Endothelial cell of umbilical vein (primary cell): ENCODE results near the gene ZNF497. TPM values are rescaled to one million over a fixed set of nuclear protein-coding genes. Genes with fewer than 3 reads are reported as not detected.

ENCODE experiments used
- BruUV-seq: library from RNA; stranded (reverse); fragments of 400-500 nt; replicated peaks from 2 replicates; lab custom pipeline; 2021; lab: Mats Ljungman, UMichigan
- CTCF ChIA-PET: fragments of 300-600, 350-600 bp; sonication (Branson Sonifier 250); formaldehyde crosslinking; loops from one replicate; lab custom pipeline; 2021; ENCODE audit warnings: antibody characterized with exemption, inconsistent platforms; lab: Charles Lee
- POLR2A ChIA-PET: fragments of 300-600, 350-600 bp; sonication (Branson Sonifier 250); formaldehyde crosslinking; loops from one replicate; lab custom pipeline; 2021; ENCODE audit warnings: antibody characterized with exemption, inconsistent platforms; lab: Charles Lee
- DNase-seq: peaks from one replicate; pipeline ENCODE4 v3.0.0-alpha.2; 2011; ENCODE audit warnings: low read depth, low spot score
- FAIRE-seq: peaks from 2 replicates; lab custom pipeline; 2011; peaks lifted over from hg19 to GRCh38; lab: Jason Lieb, UNC
- H2AFZ ChIP-seq: 2 replicates; pipeline ENCODE4 v1.6.0; 2012; ENCODE audit warnings: low read depth, low read length, control low read depth, inconsistent platforms
- H3K27ac ChIP-seq: 2 replicates; pipeline ENCODE4 v1.5.1; 2011; ENCODE audit warnings: low read depth, mild to moderate bottlenecking, control low read depth, low read length, moderate library complexity; ENCODE audit not compliant: insufficient read depth
- H3K27me3 ChIP-seq, 2 experiments: 2 replicates each; pipeline versions ENCODE4 v1.6.0 to v1.6.1; 2011; ENCODE audit warnings: low read length in 2 of 2, mixed read lengths in 1 of 2; ENCODE audit not compliant: control insufficient read depth in 2 of 2, insufficient read depth in 2 of 2
- H3K36me3 ChIP-seq, 2 experiments: 2 replicates in 1 of 2; 3 replicates in 1 of 2; pipeline ENCODE4 v1.5.1; 2011; ENCODE audit warnings: low read length in 2 of 2, mild to moderate bottlenecking in 1 of 2, moderate library complexity in 1 of 2; ENCODE audit not compliant: control insufficient read depth in 2 of 2, insufficient read depth in 2 of 2; ENCODE audit errors: extremely low read depth in 1 of 2
- H3K4me1 ChIP-seq: 3 replicates; pipeline ENCODE4 v1.5.1; 2011; ENCODE audit warnings: mild to moderate bottlenecking, low read length; ENCODE audit not compliant: control insufficient read depth, insufficient read depth; ENCODE audit errors: extremely low read depth
- H3K4me2 ChIP-seq: 2 replicates; pipeline ENCODE4 v1.6.1; 2011; ENCODE audit warnings: low read length, control low read depth, mixed read lengths; ENCODE audit not compliant: insufficient read depth
- H3K4me3 ChIP-seq, 3 experiments: fragments of 200-600 bp in 1 of 3; sonication (generic), shearing (Covaris generic) in 1 of 3; replicated peaks in 1 of 3; 2 replicates each; pipeline ENCODE4 v1.5.1; 2011 to 2016; ENCODE audit warnings: control low read depth in 3 of 3, low read length in 3 of 3, mild to moderate bottlenecking in 2 of 3, inconsistent platforms in 1 of 3, low read depth in 1 of 3, moderate library complexity in 1 of 3; ENCODE audit not compliant: insufficient read depth in 1 of 3
- H3K79me2 ChIP-seq: 2 replicates; pipeline ENCODE4 v1.6.0; 2012; ENCODE audit warnings: low read length, inconsistent platforms; ENCODE audit not compliant: control insufficient read depth, insufficient read depth
- H3K9ac ChIP-seq: replicated peaks from 2 replicates; pipeline ENCODE3; 2011; ENCODE audit warnings: low read length, control low read depth; ENCODE audit not compliant: insufficient read depth; ENCODE audit errors: extremely low read depth
- H3K9me1 ChIP-seq: replicated peaks from 3 replicates; pipeline ENCODE4 v1.6.0; 2011; ENCODE audit warnings: mild to moderate bottlenecking, low read length; ENCODE audit not compliant: control insufficient read depth, insufficient read depth; ENCODE audit errors: extremely low read depth
- H3K9me3 ChIP-seq: replicated peaks from 2 replicates; pipeline ENCODE4 v1.5.1; 2012; ENCODE audit warnings: low read length, inconsistent platforms; ENCODE audit not compliant: control insufficient read depth, insufficient read depth
- H4K20me1 ChIP-seq: replicated peaks from 2 replicates; pipeline ENCODE3; 2011; ENCODE audit warnings: mild to moderate bottlenecking, low read length; ENCODE audit not compliant: control insufficient read depth, insufficient read depth; ENCODE audit errors: extremely low read depth
- EZH2 ChIP-seq: IDR thresholded peaks from 2 replicates; pipeline ENCODE4 v1.6.1; 2012; ENCODE audit warnings: borderline replicate concordance, low read depth, mild to moderate bottlenecking, moderate library complexity, low read length, inconsistent platforms; ENCODE audit not compliant: severe bottlenecking
- FOS ChIP-seq: IDR thresholded peaks from 2 replicates; pipeline ENCODE4 v1.6.1; 2011; ENCODE audit warnings: mild to moderate bottlenecking, low read length, moderate library complexity, borderline replicate concordance; ENCODE audit not compliant: insufficient read depth
- GATA2 ChIP-seq: IDR thresholded peaks from 2 replicates; pipeline ENCODE4 v1.7.0; 2011; ENCODE audit warnings: low read depth, mild to moderate bottlenecking, moderate library complexity, mixed read lengths, low read length; ENCODE audit not compliant: insufficient read length, insufficient read depth
- JUN ChIP-seq: IDR thresholded peaks from 2 replicates; pipeline ENCODE4 v1.6.1; 2011; ENCODE audit warnings: borderline replicate concordance, low read depth; ENCODE audit not compliant: insufficient read length, insufficient read depth
- MYC ChIP-seq: IDR thresholded peaks from one replicate; pipeline ENCODE4 v1.6.1; 2011; ENCODE audit warnings: mild to moderate bottlenecking, low read depth, low read length
- POLR2A ChIP-seq: IDR thresholded peaks from 2 replicates; pipeline ENCODE4 v1.6.1; 2012; ENCODE audit warnings: low read depth, mild to moderate bottlenecking, control low read depth, low read length
- POLR2AphosphoS5 ChIP-seq: IDR thresholded peaks from 2 replicates; pipeline ENCODE4 v1.6.1; 2012; ENCODE audit warnings: low read depth, mild to moderate bottlenecking, control low read depth, low read length, moderate library complexity; ENCODE audit not compliant: insufficient read depth
- dilution Hi-C: fragments of 300-500 bp; cut with MboI; formaldehyde crosslinking; loops from one replicate; pipeline ENCODE4 v1.15.0; 2019; ENCODE audit warnings: low sequenced_read_pairs; ENCODE audit not compliant: extremely low pct_ligation_motif_present
- intact Hi-C: fragments of 100-400 bp; cut with micrococcal nuclease; formaldehyde crosslinking; loops from one replicate; pipeline ENCODE4 v1.10.0; 2022
- polyA plus RNA-seq, 4 experiments: library from polyadenylated mRNA; depleted of rRNA in 3 of 4; stranded (reverse) in 3 of 4; unstranded in 1 of 4; fragments of >200 nt; gene quantifications; 2 replicates each; pipeline versions ENCODE4 v1.2.1 to v1.2.3, GENCODE V29; 2011 to 2012; ENCODE audit warnings: missing spikeins in 1 of 4
- total RNA-seq: library from RNA; stranded (reverse); gene quantifications from 2 replicates; pipeline ENCODE4 v1.2.3, GENCODE V29; 2021
- TF ChIP-seq, protein P1 (sequence below): IDR thresholded peaks from 2 replicates; pipeline ENCODE4 v1.6.1; 2011; ENCODE audit not compliant: insufficient read depth, insufficient read length
- TF ChIP-seq, protein P2 (sequence below), 2 donors: IDR thresholded peaks; 1 replicate in 1 of 2; 2 replicates in 1 of 2; pipeline ENCODE4 v1.5.1; 2011; ENCODE audit warnings: low read length in 2 of 2, mild to moderate bottlenecking in 2 of 2, moderate library complexity in 2 of 2, control low read depth in 1 of 2, inconsistent platforms in 1 of 2, low read depth in 1 of 2; ENCODE audit not compliant: insufficient read depth in 1 of 2; ENCODE audit errors: extremely low read depth in 1 of 2

Gene ZNF497
- total and polyA plus RNA-seq, 2 donors (not counting 3 experiments of a cell fraction or from before 2014, with no cell fraction given) = 0.40 to 1.3 TPM

DNA sequence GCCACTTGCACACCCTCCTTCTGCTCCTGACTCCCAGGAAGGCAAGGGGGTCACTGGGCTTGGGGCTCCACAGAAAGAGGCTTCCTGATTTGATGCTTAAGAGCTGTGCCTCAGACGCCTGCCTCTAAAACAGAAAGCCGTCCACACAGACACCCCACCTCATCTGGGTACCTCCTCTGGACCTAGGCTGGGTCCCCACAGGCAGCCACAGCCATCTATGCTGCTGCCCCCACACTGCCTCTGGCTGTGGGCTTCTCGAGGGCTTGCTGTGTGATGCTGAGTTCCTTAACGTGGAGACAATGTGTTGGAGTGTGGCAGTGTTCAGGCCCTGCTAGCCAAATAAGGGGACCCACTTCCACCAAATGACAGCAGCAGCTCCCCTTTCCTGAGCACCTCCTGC is 44.3 kb downstream of the ZNF497 start:
- intact Hi-C loops (no loop called here), dilution Hi-C loops (no loop called here)
- Histone ChIP-seq H3K27ac (no peak overlapping the region), H3K9ac (no peak overlapping the region), H4K20me1 (no peaks in the 10 kb centered on the region), H3K4me1 (no peaks in the 10 kb centered on the region), H3K4me3 (no peak overlapping the region), H3K36me3 (peaks cover 0 to 17% of the 10 kb centered on the region in 2 experiments), H2AFZ (no peak overlapping the region), H3K4me2 (no peak overlapping the region), H3K9me1 (no peaks in the 10 kb centered on the region), H3K79me2 (no peaks in the 10 kb centered on the region), H3K9me3 (no peaks in the 10 kb centered on the region), H3K27me3 (no peaks in the 10 kb centered on the region)
- no peak for DNase-seq
- ChIA-PET CTCF (interaction anchor here (0.9 kb wide), 1 partner anchor 9 kb away, joined by 3 read pairs; the partner anchor contains the start of gene ZSCAN22), POLR2A (no interaction called here)
- no peak for FAIRE-seq
- TF ChIP-seq FOS (no peak), GATA2 (no peak), POLR2A (no peak), EZH2 (no peak), MYC (no peak), JUN (no peak), POLR2AphosphoS5 (no peak)
- TF ChIP-seq, protein P1, sequence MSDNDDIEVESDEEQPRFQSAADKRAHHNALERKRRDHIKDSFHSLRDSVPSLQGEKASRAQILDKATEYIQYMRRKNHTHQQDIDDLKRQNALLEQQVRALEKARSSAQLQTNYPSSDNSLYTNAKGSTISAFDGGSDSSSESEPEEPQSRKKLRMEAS = no peak
- TF ChIP-seq, protein P2, sequence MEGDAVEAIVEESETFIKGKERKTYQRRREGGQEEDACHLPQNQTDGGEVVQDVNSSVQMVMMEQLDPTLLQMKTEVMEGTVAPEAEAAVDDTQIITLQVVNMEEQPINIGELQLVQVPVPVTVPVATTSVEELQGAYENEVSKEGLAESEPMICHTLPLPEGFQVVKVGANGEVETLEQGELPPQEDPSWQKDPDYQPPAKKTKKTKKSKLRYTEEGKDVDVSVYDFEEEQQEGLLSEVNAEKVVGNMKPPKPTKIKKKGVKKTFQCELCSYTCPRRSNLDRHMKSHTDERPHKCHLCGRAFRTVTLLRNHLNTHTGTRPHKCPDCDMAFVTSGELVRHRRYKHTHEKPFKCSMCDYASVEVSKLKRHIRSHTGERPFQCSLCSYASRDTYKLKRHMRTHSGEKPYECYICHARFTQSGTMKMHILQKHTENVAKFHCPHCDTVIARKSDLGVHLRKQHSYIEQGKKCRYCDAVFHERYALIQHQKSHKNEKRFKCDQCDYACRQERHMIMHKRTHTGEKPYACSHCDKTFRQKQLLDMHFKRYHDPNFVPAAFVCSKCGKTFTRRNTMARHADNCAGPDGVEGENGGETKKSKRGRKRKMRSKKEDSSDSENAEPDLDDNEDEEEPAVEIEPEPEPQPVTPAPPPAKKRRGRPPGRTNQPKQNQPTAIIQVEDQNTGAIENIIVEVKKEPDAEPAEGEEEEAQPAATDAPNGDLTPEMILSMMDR (IDR thresholded peaks at IDR 0.05; ENCODE audit: extremely low read depth in 1 of 2, insufficient read depth in 1 of 2, low read depth in 1 of 2, low read length in 2 of 2) = no peak
- BruUV-seq = no TSS peak
